ENCODE results near the gene RETREG3. TPM values are rescaled to one million over a fixed set of nuclear protein-coding genes. Genes with fewer than 3 reads are reported as not detected.

Gene RETREG3
- total RNA-seq, 2 experiments from 2014 or later: 33.5 to 50.5 TPM

DNA sequence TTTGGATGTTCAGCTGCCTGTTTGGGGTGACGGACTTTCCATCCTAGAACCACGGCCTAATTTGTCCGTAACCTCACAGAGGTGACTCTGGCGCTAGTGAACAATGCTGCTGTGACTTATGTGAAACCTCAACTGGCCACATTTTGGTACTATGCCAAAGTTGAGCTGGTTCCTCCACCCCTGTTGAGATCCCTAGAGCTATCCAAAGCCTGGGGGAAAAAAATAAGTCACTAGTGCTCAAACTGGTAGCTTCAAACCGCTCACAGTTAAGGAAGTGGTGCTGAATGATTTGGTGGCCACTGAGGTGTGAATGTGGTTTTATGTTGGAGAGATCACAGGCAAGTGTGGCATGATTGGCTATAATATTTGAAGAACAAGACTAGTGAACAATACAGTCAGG, 38.6 kb upstream of the RETREG3 start:
- Histone ChIP-seq H3K4me1 (ENCODE audit: insufficient read depth, low read length, poor library complexity, severe bottlenecking) (peaks cover 12% of the 10 kb centered on the region), H4K20me1 (ENCODE audit: insufficient read depth, low read length) (no peaks in the 10 kb centered on the region), H3K4me3 (ENCODE audit: low read depth, low read length, poor library complexity, severe bottlenecking) (no peak overlapping the region), H3K27ac (ENCODE audit: low read depth, low read length, poor library complexity, severe bottlenecking) (no peak overlapping the region), H3K79me2 (ENCODE audit: insufficient read depth, low read depth, low read length) (no peaks in the 10 kb centered on the region), H3K9me3 (ENCODE audit: low read length) (no peaks in the 10 kb centered on the region), H2AFZ (ENCODE audit: low read length) (peak overlapping the region; percentile 54), H3K9me2 (ENCODE audit: insufficient read depth, low read length) (no peaks in the 10 kb centered on the region), H3K36me3 (ENCODE audit: insufficient read depth, low read length) (no peaks in the 10 kb centered on the region), H3K4me2 (ENCODE audit: low read length) (peak overlapping the region; percentile 39)
- DNase-seq (ENCODE audit: low spot score): peak; percentile 17
- ChIA-PET POLR2A (interaction anchor here (0.7 to 1.6 kb wide), 3 partner anchors 9 to 15 kb away, joined by 3 to 4 read pairs (median 4); no protein-coding TSS in a partner anchor), CTCF (ENCODE audit: unreplicated experiment) (interaction anchor here (0.6 kb wide), 1 partner anchor 11 kb away, joined by 3 read pairs; no protein-coding TSS in a partner anchor)
- intact Hi-C loops (cut with micrococcal nuclease; ENCODE audit: unreplicated experiment): no loop called here
- BruUV-seq (replicated peaks): no TSS peak
- TF ChIP-seq EZH2phosphoT487 (IDR thresholded peaks at IDR 0.05; ENCODE audit: borderline replicate concordance, low read depth, low read length): no peak
- TF ChIP-seq, protein P1, sequence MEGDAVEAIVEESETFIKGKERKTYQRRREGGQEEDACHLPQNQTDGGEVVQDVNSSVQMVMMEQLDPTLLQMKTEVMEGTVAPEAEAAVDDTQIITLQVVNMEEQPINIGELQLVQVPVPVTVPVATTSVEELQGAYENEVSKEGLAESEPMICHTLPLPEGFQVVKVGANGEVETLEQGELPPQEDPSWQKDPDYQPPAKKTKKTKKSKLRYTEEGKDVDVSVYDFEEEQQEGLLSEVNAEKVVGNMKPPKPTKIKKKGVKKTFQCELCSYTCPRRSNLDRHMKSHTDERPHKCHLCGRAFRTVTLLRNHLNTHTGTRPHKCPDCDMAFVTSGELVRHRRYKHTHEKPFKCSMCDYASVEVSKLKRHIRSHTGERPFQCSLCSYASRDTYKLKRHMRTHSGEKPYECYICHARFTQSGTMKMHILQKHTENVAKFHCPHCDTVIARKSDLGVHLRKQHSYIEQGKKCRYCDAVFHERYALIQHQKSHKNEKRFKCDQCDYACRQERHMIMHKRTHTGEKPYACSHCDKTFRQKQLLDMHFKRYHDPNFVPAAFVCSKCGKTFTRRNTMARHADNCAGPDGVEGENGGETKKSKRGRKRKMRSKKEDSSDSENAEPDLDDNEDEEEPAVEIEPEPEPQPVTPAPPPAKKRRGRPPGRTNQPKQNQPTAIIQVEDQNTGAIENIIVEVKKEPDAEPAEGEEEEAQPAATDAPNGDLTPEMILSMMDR (conservative IDR thresholded peaks at IDR 0.05; ENCODE audit: low read length): no peak

DNA sequence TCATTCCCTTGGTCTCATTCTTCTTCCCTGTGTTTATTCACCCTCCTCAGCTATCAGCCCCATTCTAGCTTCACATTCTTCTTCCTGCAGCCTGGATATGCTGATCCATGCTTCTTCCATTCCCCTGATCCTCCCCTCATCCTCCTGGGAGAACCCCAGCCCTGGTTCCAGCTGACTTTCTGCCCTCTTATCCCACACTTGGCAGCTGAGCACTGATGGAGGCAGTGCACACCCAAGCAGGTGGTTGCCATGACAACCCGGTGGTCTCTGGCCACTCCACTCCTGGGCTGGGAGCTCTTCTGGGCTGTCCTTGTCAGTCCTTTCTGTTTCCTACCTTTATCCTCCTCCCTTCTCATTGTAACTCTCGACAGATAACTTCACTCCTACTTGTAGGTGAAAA, 33.2 kb upstream of the RETREG3 start:
- POLR2A ChIA-PET: interaction anchor here (0.9 to 1.1 kb wide), 2 partner anchors 64 to 71 kb away, joined by 3 to 4 read pairs; no protein-coding TSS in a partner anchor
- Histone ChIP-seq H3K4me1 (ENCODE audit: insufficient read depth, low read length, poor library complexity, severe bottlenecking) (peaks cover 7% of the 10 kb centered on the region), H4K20me1 (ENCODE audit: insufficient read depth, low read length) (no peaks in the 10 kb centered on the region), H3K9me3 (ENCODE audit: low read length) (no peaks in the 10 kb centered on the region), H3K4me3 (ENCODE audit: low read depth, low read length, poor library complexity, severe bottlenecking) (no peak overlapping the region), H3K9me2 (ENCODE audit: insufficient read depth, low read length) (no peaks in the 10 kb centered on the region), H2AFZ (ENCODE audit: low read length) (no peak overlapping the region), H3K27ac (ENCODE audit: low read depth, low read length, poor library complexity, severe bottlenecking) (no peak overlapping the region), H3K4me2 (ENCODE audit: low read length) (peak overlapping the region; percentile 21; the same call in 1 of the 2 replicates), H3K79me2 (ENCODE audit: insufficient read depth, low read depth, low read length) (no peaks in the 10 kb centered on the region), H3K36me3 (ENCODE audit: insufficient read depth, low read length) (no peaks in the 10 kb centered on the region)
- no TSS peak for BruUV-seq (replicated peaks)
- intact Hi-C loops (cut with micrococcal nuclease; ENCODE audit: unreplicated experiment): no loop called here
- no peak for DNase-seq (ENCODE audit: low spot score)
- TF ChIP-seq, protein P1 (conservative IDR thresholded peaks at IDR 0.05; ENCODE audit: low read length): no peak
- no peak for TF ChIP-seq EZH2phosphoT487 (IDR thresholded peaks at IDR 0.05; ENCODE audit: borderline replicate concordance, low read depth, low read length)
- CTCF ChIA-PET (ENCODE audit: unreplicated experiment): no interaction called here

DNA sequence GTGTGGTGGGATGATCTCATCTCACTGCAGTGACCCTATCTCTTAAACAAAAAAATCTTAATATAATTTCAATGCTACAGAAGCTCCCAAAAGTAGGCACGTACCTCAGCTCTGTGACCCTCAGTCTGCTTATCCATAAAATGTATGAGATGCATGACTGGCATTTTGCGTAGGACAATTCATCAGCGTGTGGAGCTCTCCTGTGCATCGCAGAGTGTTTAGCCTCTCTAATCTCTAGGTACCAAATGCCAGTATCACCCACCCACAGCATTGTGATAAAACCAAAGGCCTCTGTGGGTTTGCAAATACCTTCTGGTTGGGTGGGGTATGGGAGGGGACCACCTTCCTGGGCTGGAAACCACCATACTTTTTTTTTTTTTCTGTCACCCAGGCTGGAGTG, 30.9 kb upstream of the RETREG3 start:
- POLR2A ChIA-PET: no interaction called here
- Histone ChIP-seq H3K9me2 (ENCODE audit: insufficient read depth, low read length) (no peaks in the 10 kb centered on the region), H3K4me3 (ENCODE audit: low read depth, low read length, poor library complexity, severe bottlenecking) (no peak overlapping the region), H3K36me3 (ENCODE audit: insufficient read depth, low read length) (no peaks in the 10 kb centered on the region), H4K20me1 (ENCODE audit: insufficient read depth, low read length) (no peaks in the 10 kb centered on the region), H2AFZ (ENCODE audit: low read length) (no peak overlapping the region), H3K27ac (ENCODE audit: low read depth, low read length, poor library complexity, severe bottlenecking) (no peak overlapping the region), H3K4me2 (ENCODE audit: low read length) (no peak overlapping the region), H3K4me1 (ENCODE audit: insufficient read depth, low read length, poor library complexity, severe bottlenecking) (peaks cover 7% of the 10 kb centered on the region), H3K79me2 (ENCODE audit: insufficient read depth, low read depth, low read length) (no peaks in the 10 kb centered on the region), H3K9me3 (ENCODE audit: low read length) (no peaks in the 10 kb centered on the region)
- no peak for TF ChIP-seq EZH2phosphoT487 (IDR thresholded peaks at IDR 0.05; ENCODE audit: borderline replicate concordance, low read depth, low read length)
- TF ChIP-seq, protein P1 (conservative IDR thresholded peaks at IDR 0.05; ENCODE audit: low read length): no peak
- no TSS peak for BruUV-seq (replicated peaks)
- CTCF ChIA-PET (ENCODE audit: unreplicated experiment): no interaction called here
- intact Hi-C loops (cut with micrococcal nuclease; ENCODE audit: unreplicated experiment): no loop called here
- DNase-seq (ENCODE audit: low spot score): no peak

Data from OCI-LY7 (cell line).